ENCODE results near the gene FBXO30.

DNA sequence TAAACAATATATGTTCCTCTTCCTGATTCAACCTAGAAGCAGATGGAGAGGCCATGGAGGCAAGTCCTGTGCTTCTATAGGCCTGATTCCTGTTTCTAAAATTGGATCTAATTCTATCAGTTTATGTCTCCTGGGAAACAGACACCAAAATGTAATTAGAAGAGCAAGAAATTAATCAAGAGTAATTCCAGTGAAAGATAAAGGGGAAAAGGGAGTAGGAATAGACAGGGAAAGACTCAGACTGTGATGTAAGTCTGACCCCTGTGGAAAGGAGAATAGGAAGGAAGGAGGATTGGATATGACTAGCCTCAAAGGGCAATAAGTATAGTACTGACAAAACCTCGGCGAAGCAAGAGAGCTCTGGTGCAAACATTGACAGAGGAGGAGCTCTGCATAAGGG lies 33.9 kb upstream of the FBXO30 start:
- TF ChIP-seq, protein P1, sequence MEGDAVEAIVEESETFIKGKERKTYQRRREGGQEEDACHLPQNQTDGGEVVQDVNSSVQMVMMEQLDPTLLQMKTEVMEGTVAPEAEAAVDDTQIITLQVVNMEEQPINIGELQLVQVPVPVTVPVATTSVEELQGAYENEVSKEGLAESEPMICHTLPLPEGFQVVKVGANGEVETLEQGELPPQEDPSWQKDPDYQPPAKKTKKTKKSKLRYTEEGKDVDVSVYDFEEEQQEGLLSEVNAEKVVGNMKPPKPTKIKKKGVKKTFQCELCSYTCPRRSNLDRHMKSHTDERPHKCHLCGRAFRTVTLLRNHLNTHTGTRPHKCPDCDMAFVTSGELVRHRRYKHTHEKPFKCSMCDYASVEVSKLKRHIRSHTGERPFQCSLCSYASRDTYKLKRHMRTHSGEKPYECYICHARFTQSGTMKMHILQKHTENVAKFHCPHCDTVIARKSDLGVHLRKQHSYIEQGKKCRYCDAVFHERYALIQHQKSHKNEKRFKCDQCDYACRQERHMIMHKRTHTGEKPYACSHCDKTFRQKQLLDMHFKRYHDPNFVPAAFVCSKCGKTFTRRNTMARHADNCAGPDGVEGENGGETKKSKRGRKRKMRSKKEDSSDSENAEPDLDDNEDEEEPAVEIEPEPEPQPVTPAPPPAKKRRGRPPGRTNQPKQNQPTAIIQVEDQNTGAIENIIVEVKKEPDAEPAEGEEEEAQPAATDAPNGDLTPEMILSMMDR (conservative IDR thresholded peaks at IDR 0.05; ENCODE audit: low read depth, low read length): no peak
- TF ChIP-seq EZH2 (IDR thresholded peaks at IDR 0.05; ENCODE audit: borderline replicate concordance, low read depth, low read length, poor library complexity, severe bottlenecking): no peak

Data from A673 (cell line).